Gastroesophageal sphincter (tissue), 4 donors: Measurements from ENCODE around the gene PTPN14. TPM values are rescaled to one million over a fixed set of nuclear protein-coding genes. Genes with fewer than 3 reads are reported as not detected.
A peak's percentile ranks its signal among the peaks of the same experiment; 100 is the strongest.

Experiments used
- ATAC-seq: fragments of 150-250 bp; one replicate; pipeline ENCODE4 v1.9.1; 2016; ENCODE audit warnings: mild to moderate bottlenecking, moderate library complexity
- H3K27ac ChIP-seq, 4 donors: fragments of 200-600 bp; sonication (generic) in 3 of 4; 1 replicate in 3 of 4; 2 replicates in 1 of 4; pipeline ENCODE4 v1.5.1; 2016 to 2019
- H3K27me3 ChIP-seq: fragments of 200-600 bp; sonication (generic); one replicate; pipeline ENCODE4 v1.5.1; 2019
- H3K36me3 ChIP-seq, 2 donors: fragments of 200-600 bp; sonication (generic); one replicate each; pipeline ENCODE4 v1.5.1; 2019; ENCODE audit warnings: control low read depth in 1 of 2
- H3K4me1 ChIP-seq, 3 donors: fragments of 200-600 bp; sonication (generic); 1 replicate in 2 of 3; 2 replicates in 1 of 3; pipeline ENCODE4 v1.5.1; 2016 to 2019; ENCODE audit warnings: control low read depth in 2 of 3
- H3K4me3 ChIP-seq, 2 donors: fragments of 200-600 bp; sonication (generic); one replicate each; pipeline ENCODE4 v1.5.1; 2019; ENCODE audit warnings: mild to moderate bottlenecking in 1 of 2, moderate library complexity in 1 of 2
- H3K9me3 ChIP-seq, 3 donors: fragments of 200-600 bp; sonication (generic); one replicate each; pipeline ENCODE4 v1.5.1; 2017 to 2019; ENCODE audit warnings: control low read depth in 2 of 3
- EP300 ChIP-seq: sonication (generic); formaldehyde crosslinking; IDR thresholded peaks from one replicate; pipeline ENCODE4 v1.6.1; 2017; ENCODE audit warnings: antibody characterized with exemption, mild to moderate bottlenecking
- POLR2A ChIP-seq, 2 donors: fragments of 450-650 bp; IDR thresholded peaks; one replicate each; pipeline ENCODE4 v1.6.1; 2017; ENCODE audit warnings: antibody characterized with exemption in 2 of 2, mild to moderate bottlenecking in 2 of 2, moderate library complexity in 1 of 2
- POLR2AphosphoS5 ChIP-seq: sonication (generic); formaldehyde crosslinking; IDR thresholded peaks from one replicate; pipeline ENCODE4 v1.6.1; 2017; ENCODE audit warnings: antibody characterized with exemption
- WGBS, 2 donors: methylation state at CpG; one replicate each; pipeline ENCODE4 v1.1.5; 2018; ENCODE audit warnings: low coverage in 1 of 2; 5-methylcytosine and 5-hydroxymethylcytosine counted together
- total RNA-seq, 4 donors: library from RNA; depleted of rRNA; stranded (reverse); fragments of >200 nt; gene quantifications; one replicate each; pipeline ENCODE4 v1.1.0, GENCODE V29; 2016
- TF ChIP-seq, protein P1 (sequence below), 4 experiments: fragments of 200-600 bp in 2 of 4; fragments of 450-650 bp in 2 of 4; sonication (generic) in 1 of 4; IDR thresholded peaks; one replicate each; pipeline ENCODE4 v1.5.1; 2017 to 2019; ENCODE audit warnings: antibody characterized with exemption in 4 of 4, mild to moderate bottlenecking in 2 of 4, moderate library complexity in 2 of 4

The PTPN14 gene
- total RNA-seq, 4 donors from 2014 or later, result 38.9 to 96.8 (median 75.4) TPM

DNA sequence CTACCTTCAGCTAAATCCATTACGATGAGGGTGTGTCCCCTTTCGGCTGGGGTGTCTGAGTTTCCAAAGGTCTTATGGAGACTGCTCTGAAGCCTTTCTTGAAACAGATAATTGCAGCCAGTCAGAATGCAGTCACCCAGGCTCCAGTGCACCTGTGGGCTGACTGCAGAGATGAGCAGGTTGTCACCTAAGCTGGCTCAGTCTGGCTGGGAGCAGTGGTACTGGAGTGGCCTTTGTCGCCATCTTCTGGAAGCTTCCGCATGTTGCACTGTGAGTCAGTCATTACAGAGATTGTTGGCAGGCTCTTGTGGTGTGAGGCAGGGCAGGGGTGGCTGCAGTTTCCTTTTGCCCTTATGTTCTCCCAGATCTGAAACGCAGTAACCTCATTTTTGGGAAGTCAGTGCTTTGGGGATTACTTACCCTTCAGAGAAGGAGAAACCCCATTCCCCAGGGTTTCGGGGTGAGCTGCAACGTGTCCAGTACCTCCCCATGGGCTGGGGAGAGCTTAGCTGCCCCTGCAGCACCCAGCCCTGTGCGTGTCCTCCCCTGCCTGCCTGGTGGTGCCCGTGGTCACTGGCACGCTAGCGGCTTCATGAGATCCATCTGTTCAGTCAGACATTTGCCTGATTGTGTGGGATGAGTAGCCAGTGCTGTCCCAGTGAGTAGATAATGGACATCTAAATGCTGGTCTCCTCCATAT is 222.5 kb downstream of the PTPN14 start:
- H3K9me3 ChIP-seq, result no peaks in the 10 kb centered on the region
- no peak overlapping the region for H3K4me3 ChIP-seq
- peaks cover 0 to 10% (median 5%) of the 10 kb centered on the region in 3 donors for H3K4me1 ChIP-seq
- H3K27ac ChIP-seq, result no peak overlapping the region
- WGBS, 2 donors, result 61 to 100% methylated on average over 2 to 7 of the region's 11 CpGs
- H3K27me3 ChIP-seq, result no peaks in the 10 kb centered on the region
- ATAC-seq, result peak; percentile 85
- TF ChIP-seq POLR2AphosphoS5 (no peak), EP300 (no peak), POLR2A (IDR thresholded peaks at IDR 0.05) (no peak)
- TF ChIP-seq, protein P1, sequence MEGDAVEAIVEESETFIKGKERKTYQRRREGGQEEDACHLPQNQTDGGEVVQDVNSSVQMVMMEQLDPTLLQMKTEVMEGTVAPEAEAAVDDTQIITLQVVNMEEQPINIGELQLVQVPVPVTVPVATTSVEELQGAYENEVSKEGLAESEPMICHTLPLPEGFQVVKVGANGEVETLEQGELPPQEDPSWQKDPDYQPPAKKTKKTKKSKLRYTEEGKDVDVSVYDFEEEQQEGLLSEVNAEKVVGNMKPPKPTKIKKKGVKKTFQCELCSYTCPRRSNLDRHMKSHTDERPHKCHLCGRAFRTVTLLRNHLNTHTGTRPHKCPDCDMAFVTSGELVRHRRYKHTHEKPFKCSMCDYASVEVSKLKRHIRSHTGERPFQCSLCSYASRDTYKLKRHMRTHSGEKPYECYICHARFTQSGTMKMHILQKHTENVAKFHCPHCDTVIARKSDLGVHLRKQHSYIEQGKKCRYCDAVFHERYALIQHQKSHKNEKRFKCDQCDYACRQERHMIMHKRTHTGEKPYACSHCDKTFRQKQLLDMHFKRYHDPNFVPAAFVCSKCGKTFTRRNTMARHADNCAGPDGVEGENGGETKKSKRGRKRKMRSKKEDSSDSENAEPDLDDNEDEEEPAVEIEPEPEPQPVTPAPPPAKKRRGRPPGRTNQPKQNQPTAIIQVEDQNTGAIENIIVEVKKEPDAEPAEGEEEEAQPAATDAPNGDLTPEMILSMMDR (IDR thresholded peaks at IDR 0.05), result peak; percentile 81 to 95 (median 94)
- H3K36me3 ChIP-seq, result peaks cover 0 to 37% of the 10 kb centered on the region in 2 donors

DNA sequence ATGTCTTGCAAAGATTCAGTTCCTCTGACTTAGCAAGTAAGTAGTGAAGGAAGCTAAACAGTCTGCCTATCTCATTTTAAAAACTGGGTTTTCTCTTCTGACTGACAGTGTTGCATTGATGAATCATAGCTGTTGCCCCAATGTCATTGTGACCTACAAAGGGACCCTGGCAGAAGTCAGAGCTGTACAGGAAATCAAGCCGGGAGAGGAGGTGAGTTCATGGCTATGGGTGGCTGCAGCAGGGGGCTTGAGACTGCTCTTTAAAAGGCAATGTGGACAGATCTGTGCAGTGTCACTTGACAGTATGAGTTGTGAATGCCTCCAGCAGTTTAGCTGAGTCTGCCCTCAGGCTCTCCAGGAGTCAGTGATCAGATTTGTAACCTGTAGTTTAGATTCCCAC is 223.9 kb downstream of the PTPN14 start:
- Histone ChIP-seq H3K9me3 (no peaks in the 10 kb centered on the region), H3K4me3 (no peak overlapping the region), H3K27ac (no peak overlapping the region), H3K27me3 (no peaks in the 10 kb centered on the region), H3K36me3 (peaks cover 0 to 46% of the 10 kb centered on the region in 2 donors), H3K4me1 (no peaks in the 10 kb centered on the region)
- WGBS, 2 donors, result 0 to 22% methylated on average over 1 of the region's 1 CpG
- no peak for TF ChIP-seq EP300
- no peak for TF ChIP-seq POLR2A (IDR thresholded peaks at IDR 0.05)
- no peak for TF ChIP-seq POLR2AphosphoS5
- TF ChIP-seq, protein P1 (IDR thresholded peaks at IDR 0.05), result no peak
- no peak for ATAC-seq

DNA sequence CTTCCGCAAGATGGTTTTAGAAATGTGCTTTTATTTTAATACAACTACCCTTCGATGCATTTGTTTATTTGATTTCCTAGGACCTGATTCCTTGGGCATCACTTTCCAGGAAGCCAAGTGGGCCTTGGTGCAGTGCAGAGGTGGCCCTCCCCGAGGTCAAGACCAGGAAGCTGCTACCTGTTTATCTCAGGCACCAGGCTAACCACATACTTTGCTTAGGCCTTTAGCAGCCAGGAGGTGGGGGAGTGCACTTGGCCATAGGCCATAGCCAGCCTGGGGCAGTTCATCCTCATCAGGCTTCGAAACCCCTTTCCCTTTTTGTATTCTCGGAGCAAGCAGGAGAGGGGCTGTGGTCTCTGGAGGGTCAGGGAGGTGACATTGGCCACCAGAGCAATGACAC is 225.0 kb downstream of the PTPN14 start:
- TF ChIP-seq POLR2AphosphoS5 (no peak), POLR2A (IDR thresholded peaks at IDR 0.05) (no peak), EP300 (no peak)
- TF ChIP-seq, protein P1 (IDR thresholded peaks at IDR 0.05), result no peak
- Histone ChIP-seq H3K4me3 (no peak overlapping the region), H3K27me3 (no peaks in the 10 kb centered on the region), H3K27ac (no peak overlapping the region), H3K9me3 (no peaks in the 10 kb centered on the region), H3K36me3 (peaks cover 0 to 51% of the 10 kb centered on the region in 2 donors), H3K4me1 (no peaks in the 10 kb centered on the region)
- 57 to 90% methylated on average over 2 of the region's 5 CpGs for WGBS, 2 donors
- no peak for ATAC-seq

DNA sequence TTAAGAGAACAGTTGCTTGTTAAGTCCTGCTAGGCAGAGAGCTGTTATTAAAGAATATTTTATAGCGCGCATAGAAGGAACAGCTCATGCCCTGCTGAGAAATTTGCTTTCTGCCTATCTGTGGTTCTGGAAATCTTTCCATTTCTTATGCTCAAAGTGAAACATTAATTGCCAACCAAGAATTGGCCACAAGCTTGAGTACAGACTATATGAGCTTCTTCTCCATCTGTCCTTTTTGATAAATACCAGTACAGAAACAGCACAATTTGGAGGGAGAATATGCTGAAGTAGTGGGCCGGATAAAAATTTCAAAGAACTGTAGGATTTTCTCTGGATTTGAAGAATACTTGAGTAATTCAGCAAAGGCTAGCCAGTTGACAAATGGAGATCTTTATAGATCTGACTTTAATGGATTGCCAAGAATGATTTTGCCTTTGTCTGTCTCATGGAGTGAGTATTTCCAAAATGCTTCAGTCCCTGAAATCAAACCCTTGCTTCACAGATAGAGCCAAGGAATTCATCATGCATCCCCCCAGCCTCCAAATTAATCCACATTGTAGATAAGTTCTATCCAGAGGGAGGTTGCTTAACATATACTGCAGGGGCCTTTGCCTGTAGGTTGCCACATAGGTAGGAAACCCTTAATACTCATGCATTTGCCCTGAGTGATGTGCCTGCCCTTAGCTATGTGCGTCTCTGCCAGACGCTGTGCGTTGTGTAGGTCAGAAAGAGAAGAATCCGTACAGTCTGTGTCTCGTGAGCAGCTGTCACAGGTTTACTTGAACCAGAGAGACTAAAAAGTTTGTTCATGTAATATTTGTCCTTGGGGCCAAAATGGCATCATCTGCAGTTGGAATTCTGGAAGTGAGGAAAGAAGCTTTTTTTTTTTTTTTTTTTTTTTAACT is 226.3 kb downstream of the PTPN14 start:
- TF ChIP-seq POLR2A (IDR thresholded peaks at IDR 0.05) (no peak), EP300 (no peak), POLR2AphosphoS5 (no peak)
- TF ChIP-seq, protein P1 (IDR thresholded peaks at IDR 0.05), result no peak
- 84 to 94% methylated on average over 5 to 7 of the region's 8 CpGs for WGBS, 2 donors
- no peaks in the 10 kb centered on the region for H3K9me3 ChIP-seq
- H3K27ac ChIP-seq, result no peak overlapping the region
- no peaks in the 10 kb centered on the region for H3K27me3 ChIP-seq
- H3K4me3 ChIP-seq, result no peak overlapping the region
- no peak for ATAC-seq
- H3K4me1 ChIP-seq, result no peaks in the 10 kb centered on the region
- H3K36me3 ChIP-seq, result peaks cover 0 to 56% of the 10 kb centered on the region in 2 donors
